ENCODE data around the gene TFAP2D. TPM values are rescaled to one million over a fixed set of nuclear protein-coding genes. Genes with fewer than 3 reads are reported as not detected.
A peak's percentile ranks its signal among the peaks of the same experiment; 100 is the strongest.

The TFAP2D gene
- total and polyA plus RNA-seq, 12 donors: not detected

DNA sequence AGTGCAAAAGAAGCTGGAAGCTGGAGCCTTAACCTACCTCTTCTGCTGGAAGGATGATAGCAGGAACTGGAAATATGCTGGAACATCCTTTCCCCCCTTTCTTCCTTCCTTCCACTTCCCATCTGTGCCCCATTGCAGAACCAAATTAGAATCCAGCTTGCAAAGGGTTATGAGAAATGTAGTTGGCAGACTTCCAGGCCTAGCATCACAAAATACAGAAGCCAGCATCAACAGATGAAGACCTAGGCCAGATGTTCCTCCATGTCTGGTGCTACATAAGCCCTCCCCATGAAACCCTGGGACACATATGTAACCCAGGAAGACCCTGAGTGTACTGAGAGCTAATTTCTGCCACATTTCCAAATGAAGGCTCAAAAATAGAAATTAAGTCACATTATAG lies 65.4 kb downstream of the TFAP2D start:
- H3K4me1 ChIP-seq (replicated peaks in 1 of 2): no peaks in the 10 kb centered on the region
- no peak overlapping the region for H3K4me3 ChIP-seq
- H3K36me3 ChIP-seq (replicated peaks in 1 of 2): no peaks in the 10 kb centered on the region
- no peaks in the 10 kb centered on the region for H3K27me3 ChIP-seq
- TF ChIP-seq, protein P1, sequence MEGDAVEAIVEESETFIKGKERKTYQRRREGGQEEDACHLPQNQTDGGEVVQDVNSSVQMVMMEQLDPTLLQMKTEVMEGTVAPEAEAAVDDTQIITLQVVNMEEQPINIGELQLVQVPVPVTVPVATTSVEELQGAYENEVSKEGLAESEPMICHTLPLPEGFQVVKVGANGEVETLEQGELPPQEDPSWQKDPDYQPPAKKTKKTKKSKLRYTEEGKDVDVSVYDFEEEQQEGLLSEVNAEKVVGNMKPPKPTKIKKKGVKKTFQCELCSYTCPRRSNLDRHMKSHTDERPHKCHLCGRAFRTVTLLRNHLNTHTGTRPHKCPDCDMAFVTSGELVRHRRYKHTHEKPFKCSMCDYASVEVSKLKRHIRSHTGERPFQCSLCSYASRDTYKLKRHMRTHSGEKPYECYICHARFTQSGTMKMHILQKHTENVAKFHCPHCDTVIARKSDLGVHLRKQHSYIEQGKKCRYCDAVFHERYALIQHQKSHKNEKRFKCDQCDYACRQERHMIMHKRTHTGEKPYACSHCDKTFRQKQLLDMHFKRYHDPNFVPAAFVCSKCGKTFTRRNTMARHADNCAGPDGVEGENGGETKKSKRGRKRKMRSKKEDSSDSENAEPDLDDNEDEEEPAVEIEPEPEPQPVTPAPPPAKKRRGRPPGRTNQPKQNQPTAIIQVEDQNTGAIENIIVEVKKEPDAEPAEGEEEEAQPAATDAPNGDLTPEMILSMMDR (IDR thresholded peaks at IDR 0.05): no peak
- TF ChIP-seq POLR2A (IDR thresholded peaks at IDR 0.05): no peak
- no peak for DNase-seq
- intact Hi-C loops (cut with DNase I): no loop called here
- no peaks in the 10 kb centered on the region for H3K9me3 ChIP-seq (replicated peaks in 1 of 3)
- H3K27ac ChIP-seq: no peak overlapping the region

DNA sequence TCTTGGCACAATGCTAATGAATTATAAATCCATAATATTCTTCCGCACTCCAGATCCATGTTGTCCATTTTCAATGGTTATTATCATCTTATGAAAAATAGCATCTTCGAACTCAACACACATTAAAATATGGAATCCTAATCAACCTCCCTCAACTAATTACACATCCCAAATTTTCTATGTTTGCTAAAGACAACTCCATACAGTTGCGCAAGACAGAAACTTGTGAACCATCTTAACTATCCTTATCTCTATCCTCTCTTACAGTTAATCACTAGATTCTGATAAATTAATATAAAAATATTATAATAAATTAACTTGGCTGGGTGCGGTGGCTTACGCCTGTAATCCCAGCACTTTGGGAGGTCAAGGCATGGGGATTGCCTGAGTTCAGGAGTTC lies 67.1 kb downstream of the TFAP2D start:
- no peaks in the 10 kb centered on the region for H3K4me1 ChIP-seq (replicated peaks in 1 of 2)
- H3K27me3 ChIP-seq: no peaks in the 10 kb centered on the region
- no peak overlapping the region for H3K27ac ChIP-seq
- H3K4me3 ChIP-seq: no peak overlapping the region
- intact Hi-C loops (cut with DNase I): no loop called here
- 87 to 94% (median 92%) methylated on average over 5 of the region's 5 CpGs for WGBS, 4 donors
- no peak for DNase-seq
- TF ChIP-seq, protein P1 (IDR thresholded peaks at IDR 0.05): no peak
- TF ChIP-seq POLR2A (IDR thresholded peaks at IDR 0.05): no peak
- H3K36me3 ChIP-seq (replicated peaks in 1 of 2): no peaks in the 10 kb centered on the region
- H3K9me3 ChIP-seq (replicated peaks in 1 of 3): no peaks in the 10 kb centered on the region

DNA sequence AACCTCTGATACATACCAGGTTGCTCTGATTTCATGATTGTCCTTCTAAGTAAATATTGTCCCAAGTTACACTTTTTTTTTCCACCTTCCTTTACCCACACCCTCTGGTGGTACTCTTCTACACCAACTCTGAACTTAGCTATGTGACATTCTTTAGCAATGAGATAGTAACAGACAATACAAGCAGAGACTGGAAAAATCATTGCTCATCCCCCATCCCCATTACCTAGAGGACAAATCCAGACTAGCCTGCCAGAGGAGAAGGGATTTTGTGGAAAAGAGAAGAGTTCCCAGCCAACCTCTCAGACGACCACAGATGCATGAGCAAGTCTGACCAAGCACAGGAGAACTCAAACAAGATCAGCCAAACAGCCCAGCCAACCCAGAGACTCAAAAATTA lies 72.6 kb downstream of the TFAP2D start:
- WGBS, 4 donors: 27 to 43% (median 39%) methylated on average over 1 of the region's 1 CpG
- no peak overlapping the region for H3K4me3 ChIP-seq
- intact Hi-C loops (cut with DNase I): no loop called here

DNA sequence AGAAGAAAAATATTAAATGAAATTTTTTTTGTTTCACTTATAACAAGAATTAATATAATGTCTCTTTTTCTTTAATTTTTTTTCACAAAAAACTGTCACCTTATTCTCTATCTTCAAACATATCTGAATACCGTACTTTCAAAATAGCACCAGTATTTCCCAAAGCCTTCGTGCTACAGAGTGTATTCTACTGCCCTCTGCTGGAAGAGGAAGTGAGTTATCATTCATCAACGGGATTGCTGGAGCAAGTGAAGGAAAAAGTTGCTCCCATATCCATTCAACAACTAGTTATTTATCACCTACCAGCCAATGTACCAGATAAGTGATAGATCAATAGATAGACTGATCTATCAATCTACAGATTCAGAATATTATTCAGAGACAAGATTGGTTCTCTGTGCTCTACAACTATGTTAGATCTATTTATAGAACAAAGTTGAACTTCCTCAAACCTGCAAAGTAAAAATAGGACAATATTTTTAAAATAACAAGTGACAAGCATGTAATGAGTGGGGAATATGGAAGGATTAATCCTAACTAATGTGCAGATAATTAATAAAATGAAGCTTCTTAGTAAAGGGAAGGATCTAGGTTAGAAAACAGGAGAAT lies 78.7 kb downstream of the TFAP2D start:
- Histone ChIP-seq H3K27me3 (no peaks in the 10 kb centered on the region), H3K4me1 (replicated peaks in 1 of 2) (no peaks in the 10 kb centered on the region), H3K27ac (no peak overlapping the region), H3K36me3 (replicated peaks in 1 of 2) (no peaks in the 10 kb centered on the region), H3K9me3 (replicated peaks in 1 of 3) (no peaks in the 10 kb centered on the region), H3K4me3 (no peak overlapping the region)
- peak in 2 of 7 donors; percentile 16 to 18 for DNase-seq
- TF ChIP-seq POLR2A (IDR thresholded peaks at IDR 0.05): no peak
- TF ChIP-seq, protein P1 (IDR thresholded peaks at IDR 0.05): peak; percentile 41 to 70 (median 55)
- intact Hi-C loops (cut with DNase I): loop anchor here in 1 of 2 donors (5.0 kb wide), 1 partner anchor 135 kb away; no protein-coding TSS in a partner anchor
- WGBS, 4 donors: 0 to 2% (median 1%) methylated on average over 3 of the region's 3 CpGs

More for the DNA sequence above, 72.6 kb downstream of the TFAP2D start:
- no peak overlapping the region for H3K27ac ChIP-seq
- no peak for DNase-seq
- H3K27me3 ChIP-seq: no peaks in the 10 kb centered on the region
- no peaks in the 10 kb centered on the region for H3K9me3 ChIP-seq (replicated peaks in 1 of 3)
- no peak for TF ChIP-seq POLR2A (IDR thresholded peaks at IDR 0.05)
- TF ChIP-seq, protein P1 (IDR thresholded peaks at IDR 0.05): no peak
- no peaks in the 10 kb centered on the region for H3K36me3 ChIP-seq (replicated peaks in 1 of 2)
- no peaks in the 10 kb centered on the region for H3K4me1 ChIP-seq (replicated peaks in 1 of 2)

All from adrenal gland (tissue), 12 donors.